ENCODE measurements around the gene LRP1B.

The LRP1B gene

DNA sequence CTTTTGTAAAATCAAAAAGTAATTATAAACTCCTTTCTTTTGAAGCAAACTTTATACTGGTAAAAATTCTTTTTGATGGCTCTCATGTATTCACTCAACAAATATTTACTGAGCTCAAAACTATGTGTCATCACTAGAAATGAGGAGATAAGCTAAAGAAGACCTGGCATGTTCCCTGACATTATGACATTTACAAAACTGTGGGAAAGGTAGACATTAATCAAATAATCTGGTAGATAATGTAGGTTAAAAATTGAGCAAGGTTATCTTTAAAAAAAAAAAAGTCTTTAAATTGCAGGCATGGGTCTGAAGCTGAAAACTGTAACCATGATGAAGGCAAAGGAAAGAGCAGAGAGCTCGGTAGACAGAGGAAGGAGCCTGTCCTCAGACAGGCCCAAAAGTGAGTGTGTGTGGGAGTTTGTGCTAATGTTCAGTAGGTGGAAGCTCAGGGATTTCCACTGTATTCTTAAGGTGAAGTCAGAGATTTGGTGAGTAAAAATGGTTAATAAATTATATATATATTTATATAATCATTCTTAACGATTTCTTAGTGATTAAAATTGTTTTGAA lies 612.9 kb downstream of the LRP1B start:
- H3K27ac ChIP-seq: no peak overlapping the region
- TF ChIP-seq ZFX (IDR thresholded peaks at IDR 0.05; ENCODE audit: borderline replicate concordance): no peak
- TF ChIP-seq, protein P1, sequence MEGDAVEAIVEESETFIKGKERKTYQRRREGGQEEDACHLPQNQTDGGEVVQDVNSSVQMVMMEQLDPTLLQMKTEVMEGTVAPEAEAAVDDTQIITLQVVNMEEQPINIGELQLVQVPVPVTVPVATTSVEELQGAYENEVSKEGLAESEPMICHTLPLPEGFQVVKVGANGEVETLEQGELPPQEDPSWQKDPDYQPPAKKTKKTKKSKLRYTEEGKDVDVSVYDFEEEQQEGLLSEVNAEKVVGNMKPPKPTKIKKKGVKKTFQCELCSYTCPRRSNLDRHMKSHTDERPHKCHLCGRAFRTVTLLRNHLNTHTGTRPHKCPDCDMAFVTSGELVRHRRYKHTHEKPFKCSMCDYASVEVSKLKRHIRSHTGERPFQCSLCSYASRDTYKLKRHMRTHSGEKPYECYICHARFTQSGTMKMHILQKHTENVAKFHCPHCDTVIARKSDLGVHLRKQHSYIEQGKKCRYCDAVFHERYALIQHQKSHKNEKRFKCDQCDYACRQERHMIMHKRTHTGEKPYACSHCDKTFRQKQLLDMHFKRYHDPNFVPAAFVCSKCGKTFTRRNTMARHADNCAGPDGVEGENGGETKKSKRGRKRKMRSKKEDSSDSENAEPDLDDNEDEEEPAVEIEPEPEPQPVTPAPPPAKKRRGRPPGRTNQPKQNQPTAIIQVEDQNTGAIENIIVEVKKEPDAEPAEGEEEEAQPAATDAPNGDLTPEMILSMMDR (IDR thresholded peaks at IDR 0.05): no peak

DNA sequence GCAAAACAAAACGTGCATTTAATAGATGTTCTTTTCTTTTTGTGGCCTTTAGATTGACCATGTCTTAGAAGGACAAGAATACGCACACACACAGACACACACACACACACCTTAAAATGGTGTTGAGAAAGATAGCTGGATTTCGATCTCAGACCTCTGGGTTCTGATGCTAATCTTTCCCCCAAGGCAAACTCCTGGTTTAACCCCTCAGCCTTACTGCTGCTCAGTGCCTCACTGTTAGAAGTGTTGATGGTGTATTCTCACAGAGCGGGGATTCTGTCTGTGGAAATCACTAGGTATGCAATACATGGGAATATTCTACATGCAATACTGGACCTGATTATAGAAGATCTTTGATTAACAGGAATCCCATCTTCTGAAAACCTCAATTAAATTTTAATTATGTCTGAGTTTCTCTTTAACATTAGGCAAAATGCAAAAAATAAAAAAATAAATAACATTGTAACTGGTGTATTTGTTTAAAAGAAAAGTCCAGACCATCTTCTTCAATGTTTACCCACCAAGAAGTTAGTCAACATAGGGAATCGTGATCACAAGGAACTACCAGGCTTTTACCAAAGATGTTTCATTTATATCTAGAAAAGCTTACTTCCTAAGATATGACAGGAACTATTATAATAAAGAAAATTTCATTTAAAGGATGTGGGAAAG lies 613.5 kb downstream of the LRP1B start:
- H3K27ac ChIP-seq: no peak overlapping the region
- TF ChIP-seq, protein P1 (IDR thresholded peaks at IDR 0.05): no peak
- TF ChIP-seq ZFX (IDR thresholded peaks at IDR 0.05; ENCODE audit: borderline replicate concordance): no peak

DNA sequence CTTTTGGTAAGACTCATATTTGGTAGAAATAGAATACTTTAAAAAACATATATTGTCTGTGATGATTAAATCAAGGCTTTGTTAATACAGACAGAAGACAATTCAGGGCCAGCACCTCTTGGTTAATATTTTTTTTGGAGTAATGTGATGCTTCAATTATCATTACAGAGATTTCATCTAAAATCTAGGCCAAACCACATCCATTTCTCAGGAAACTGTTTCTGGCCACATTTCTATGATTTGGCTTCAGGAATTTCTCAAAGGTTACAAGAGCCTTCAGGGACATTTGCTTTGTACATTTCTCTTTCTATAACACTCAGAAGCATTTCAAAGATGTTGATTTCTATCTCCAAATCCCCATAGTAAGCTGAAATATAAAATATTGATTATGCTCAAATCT lies 614.9 kb downstream of the LRP1B start:
- H3K27ac ChIP-seq: no peak overlapping the region
- TF ChIP-seq, protein P1 (IDR thresholded peaks at IDR 0.05): no peak
- no peak for TF ChIP-seq ZFX (IDR thresholded peaks at IDR 0.05; ENCODE audit: borderline replicate concordance)

DNA sequence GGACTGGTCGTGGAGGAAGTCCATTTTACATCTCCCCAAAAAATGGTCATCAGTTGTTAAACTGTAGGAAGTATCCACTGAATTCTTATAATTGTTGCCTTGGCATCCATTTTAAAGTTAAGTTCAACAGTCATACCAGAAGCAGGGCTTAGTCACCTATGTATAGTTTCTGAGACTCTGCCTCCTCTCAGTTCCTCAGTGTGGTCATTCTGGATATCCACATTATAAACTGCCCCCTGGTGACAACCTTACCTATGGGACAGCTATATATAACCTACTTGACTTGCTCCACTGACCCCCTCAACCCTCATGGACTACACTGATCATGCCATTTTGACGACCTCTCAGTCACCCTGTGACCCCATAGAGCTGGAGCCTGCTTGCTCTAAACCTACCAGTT lies 617.0 kb downstream of the LRP1B start:
- TF ChIP-seq, protein P1 (IDR thresholded peaks at IDR 0.05): no peak
- no peak for TF ChIP-seq ZFX (IDR thresholded peaks at IDR 0.05; ENCODE audit: borderline replicate concordance)
- no peak overlapping the region for H3K27ac ChIP-seq

DNA sequence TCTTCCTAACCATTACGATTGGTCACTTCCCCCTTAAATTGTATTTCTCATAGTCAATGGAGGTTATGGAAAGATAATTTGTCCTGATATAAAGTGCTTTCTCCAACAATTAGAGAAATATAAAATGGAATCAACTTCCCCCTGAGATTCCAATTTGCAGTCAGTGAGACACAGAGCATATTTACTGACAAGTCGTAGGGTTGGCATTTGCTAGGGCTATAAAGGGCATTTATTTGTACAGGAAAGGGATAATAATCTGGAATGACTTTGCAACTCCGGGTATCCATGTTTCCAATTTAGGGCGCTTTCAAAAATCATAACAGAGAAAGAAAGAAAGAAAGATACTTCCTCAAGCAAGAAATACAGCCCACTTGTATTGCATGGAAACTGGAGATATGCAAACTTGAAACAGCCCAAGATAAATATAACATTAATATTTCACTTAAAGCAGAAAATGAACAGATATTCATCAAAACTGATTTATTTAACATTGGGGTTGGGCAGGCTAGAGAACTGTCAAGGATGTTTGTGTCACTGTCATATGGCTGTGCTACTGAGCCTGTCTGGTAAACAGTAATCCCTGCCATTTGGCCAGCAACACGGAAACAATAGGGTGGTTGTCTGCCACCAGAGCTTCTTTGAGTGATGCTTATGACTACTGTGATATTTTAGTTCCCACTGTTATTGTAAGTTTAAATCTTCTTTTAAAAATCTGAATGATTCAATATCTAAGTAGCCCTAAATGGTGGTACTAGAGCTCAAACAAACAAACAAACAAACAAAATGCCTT lies 621.8 kb downstream of the LRP1B start:
- TF ChIP-seq ZFX (IDR thresholded peaks at IDR 0.05; ENCODE audit: borderline replicate concordance): no peak
- TF ChIP-seq, protein P1 (IDR thresholded peaks at IDR 0.05): no peak
- H3K27ac ChIP-seq: no peak overlapping the region

DNA sequence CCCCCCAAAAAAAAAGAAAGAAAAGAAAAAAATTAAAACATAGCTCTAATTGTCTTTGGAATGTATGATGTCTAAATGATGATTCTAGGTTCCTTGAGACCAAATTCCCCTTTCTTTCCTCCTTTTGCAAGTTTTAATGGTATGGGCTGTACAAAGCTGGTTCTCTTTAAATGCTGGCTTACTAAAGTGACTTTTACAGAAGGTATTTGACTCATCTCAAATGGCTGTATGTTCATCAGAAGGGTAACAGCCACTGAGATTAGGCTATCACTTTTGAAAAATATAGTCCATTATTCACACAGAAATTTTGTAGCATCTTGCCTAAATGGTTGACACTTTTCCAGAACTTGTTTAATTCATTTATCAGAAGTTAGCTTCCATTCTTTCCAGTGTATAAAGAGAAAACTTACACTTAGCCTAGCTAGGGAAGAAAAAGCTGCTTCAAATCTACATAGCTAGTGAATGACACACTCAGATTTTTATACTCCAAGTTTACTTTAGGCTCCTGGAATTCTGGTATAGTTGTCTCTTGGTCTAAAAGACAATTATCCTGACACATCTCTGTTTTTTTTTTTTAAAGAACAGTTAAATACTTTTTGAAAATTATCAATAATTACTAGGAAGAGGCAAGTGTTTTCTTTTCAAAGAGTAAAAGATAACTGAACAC lies 622.6 kb downstream of the LRP1B start:
- TF ChIP-seq, protein P1 (IDR thresholded peaks at IDR 0.05): no peak
- no peak for TF ChIP-seq ZFX (IDR thresholded peaks at IDR 0.05; ENCODE audit: borderline replicate concordance)
- no peak overlapping the region for H3K27ac ChIP-seq
